Measurements from ENCODE around the gene KLHL2. TPM values are rescaled to one million over a fixed set of nuclear protein-coding genes. Genes with fewer than 3 reads are reported as not detected.
"Not testable (repeated sequence)": the region's sequence is repeated elsewhere in the genome, so short reads cannot be mapped to it uniquely, and the experiment has no call there.

KLHL2 gene
- total and polyA plus RNA-seq, 2 donors (not counting 3 experiments of a cell fraction or from before 2014, with no cell fraction given) = 9.9 to 22.1 TPM

DNA sequence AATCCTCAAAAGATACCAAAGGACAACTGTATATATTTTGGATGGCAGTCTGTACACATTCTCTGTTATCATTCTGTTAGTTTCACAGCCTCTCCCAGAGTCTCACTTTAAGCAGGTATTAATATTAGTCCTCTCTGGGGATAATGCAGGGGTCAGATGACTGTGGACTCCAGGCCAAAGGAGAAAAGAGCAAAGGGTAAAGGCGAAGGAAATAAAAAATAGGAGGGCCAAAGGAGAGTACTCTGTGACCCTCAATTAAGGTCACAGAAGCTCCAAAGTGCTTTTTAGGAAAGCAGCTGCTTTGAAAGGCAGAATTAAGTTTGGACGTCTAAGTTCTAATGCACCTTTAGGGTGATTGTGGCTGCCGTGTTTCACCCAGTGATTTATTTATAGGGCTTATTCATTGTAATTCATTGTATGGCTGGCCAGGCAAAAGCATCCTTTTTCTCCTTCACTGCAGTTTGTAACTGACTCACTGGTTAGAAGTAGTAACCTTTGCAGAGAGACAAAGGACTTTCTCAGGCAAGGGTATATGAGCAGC lies 127.9 kb downstream of the KLHL2 start:
- ChIA-PET CTCF (interaction anchor here (1.0 to 8.8 kb wide), 2 partner anchors 48 to 204 kb away, joined by 3 to 50 read pairs; no protein-coding TSS in a partner anchor), POLR2A (no interaction called here)
- intact Hi-C loops (cut with micrococcal nuclease) = loop anchor here (1.0 kb wide), 1 partner anchor 8 kb away; no protein-coding TSS in a partner anchor
- H3K4me3 ChIP-seq (replicated peaks in 1 of 3; ENCODE audit: insufficient read depth in 1 of 3, low read depth in 1 of 3, low read length in 3 of 3) = no peak overlapping the region
- no peak overlapping the region for H2AFZ ChIP-seq (ENCODE audit: low read depth, low read length)
- dilution Hi-C loops (cut with MboI; ENCODE audit: extremely low pct_ligation_motif_present, low sequenced_read_pairs) = no loop called here
- H3K36me3 ChIP-seq (ENCODE audit: control insufficient read depth in 2 of 2, extremely low read depth in 1 of 2, insufficient read depth in 2 of 2, low read length in 2 of 2) = peaks cover 2 to 35% of the 10 kb centered on the region in 2 experiments
- H3K9ac ChIP-seq (replicated peaks; ENCODE audit: extremely low read depth, insufficient read depth, low read length) = no peak overlapping the region
- peaks cover 76% of the 10 kb centered on the region for H3K79me2 ChIP-seq (ENCODE audit: control insufficient read depth, insufficient read depth, low read length)
- TF ChIP-seq POLR2A (IDR thresholded peaks at IDR 0.05; ENCODE audit: low read depth, low read length) = no peak
- no peak for TF ChIP-seq MAX (IDR thresholded peaks at IDR 0.05; ENCODE audit: insufficient read depth, insufficient read length)
- TF ChIP-seq EZH2 (IDR thresholded peaks at IDR 0.05; ENCODE audit: borderline replicate concordance, low read depth, low read length, severe bottlenecking) = no peak
- no peak for TF ChIP-seq POLR2AphosphoS5 (IDR thresholded peaks at IDR 0.05; ENCODE audit: insufficient read depth, low read depth, low read length)
- no peak for TF ChIP-seq MYC (IDR thresholded peaks at IDR 0.05; ENCODE audit: low read depth, low read length)
- no peaks in the 10 kb centered on the region for H3K9me3 ChIP-seq (replicated peaks; ENCODE audit: control insufficient read depth, insufficient read depth, low read length)
- no peaks in the 10 kb centered on the region for H3K9me1 ChIP-seq (replicated peaks; ENCODE audit: control insufficient read depth, extremely low read depth, insufficient read depth, low read length)
- no peak for FAIRE-seq
- H3K27me3 ChIP-seq (ENCODE audit: control insufficient read depth in 2 of 2, insufficient read depth in 2 of 2, low read length in 2 of 2) = no peaks in the 10 kb centered on the region
- peaks cover 28% of the 10 kb centered on the region for H3K4me1 ChIP-seq (ENCODE audit: control insufficient read depth, extremely low read depth, insufficient read depth, low read length)
- no peak for DNase-seq (ENCODE audit: low read depth, low spot score)
- H3K4me2 ChIP-seq (ENCODE audit: insufficient read depth, low read length) = no peak overlapping the region
- peaks cover 15% of the 10 kb centered on the region for H4K20me1 ChIP-seq (replicated peaks; ENCODE audit: control insufficient read depth, extremely low read depth, insufficient read depth, low read length)
- BruUV-seq (replicated peaks) = no TSS peak
- H3K27ac ChIP-seq (ENCODE audit: insufficient read depth, low read depth, low read length) = no peak overlapping the region

GRCh38 chr4:165336743-165337142 lies 129.4 kb downstream of the KLHL2 start:
- Histone ChIP-seq H3K27me3 (ENCODE audit: control insufficient read depth in 2 of 2, insufficient read depth in 2 of 2, low read length in 2 of 2) (no peaks in the 10 kb centered on the region), H3K79me2 (ENCODE audit: control insufficient read depth, insufficient read depth, low read length) (peaks cover 61% of the 10 kb centered on the region), H3K4me1 (ENCODE audit: control insufficient read depth, extremely low read depth, insufficient read depth, low read length) (peaks cover 13% of the 10 kb centered on the region), H3K9me1 (replicated peaks; ENCODE audit: control insufficient read depth, extremely low read depth, insufficient read depth, low read length) (no peaks in the 10 kb centered on the region), H3K4me2 (ENCODE audit: insufficient read depth, low read length) (no peak overlapping the region), H3K9ac (replicated peaks; ENCODE audit: extremely low read depth, insufficient read depth, low read length) (no peak overlapping the region), H2AFZ (ENCODE audit: low read depth, low read length) (no peak overlapping the region), H4K20me1 (replicated peaks; ENCODE audit: control insufficient read depth, extremely low read depth, insufficient read depth, low read length) (peaks cover 17% of the 10 kb centered on the region), H3K36me3 (ENCODE audit: control insufficient read depth in 2 of 2, extremely low read depth in 1 of 2, insufficient read depth in 2 of 2, low read length in 2 of 2) (peaks cover 2 to 41% of the 10 kb centered on the region in 2 experiments), H3K4me3 (replicated peaks in 1 of 3; ENCODE audit: insufficient read depth in 1 of 3, low read depth in 1 of 3, low read length in 3 of 3) (no peak overlapping the region), H3K27ac (ENCODE audit: insufficient read depth, low read depth, low read length) (no peak overlapping the region), H3K9me3 (replicated peaks; ENCODE audit: control insufficient read depth, insufficient read depth, low read length) (no peaks in the 10 kb centered on the region)
- BruUV-seq (replicated peaks) = no TSS peak
- POLR2A ChIA-PET = no interaction called here
- dilution Hi-C loops (cut with MboI; ENCODE audit: extremely low pct_ligation_motif_present, low sequenced_read_pairs) = no loop called here
- FAIRE-seq (no peak), DNase-seq (ENCODE audit: low read depth, low spot score) (no peak)
- TF ChIP-seq FOS (IDR thresholded peaks at IDR 0.05; ENCODE audit: borderline replicate concordance, insufficient read depth, low read length) (no peak), MAX (IDR thresholded peaks at IDR 0.05; ENCODE audit: insufficient read depth, insufficient read length) (no peak), POLR2A (IDR thresholded peaks at IDR 0.05; ENCODE audit: low read depth, low read length) (no peak)
- CTCF ChIA-PET = interaction anchor here (8.8 kb wide), 1 partner anchor 206 kb away, joined by 50 read pairs; no protein-coding TSS in a partner anchor
- intact Hi-C loops (cut with micrococcal nuclease) = no loop called here

GRCh38 chr4:165342340-165342739 lies 135.0 kb downstream of the KLHL2 start:
- H3K9ac ChIP-seq (replicated peaks; ENCODE audit: extremely low read depth, insufficient read depth, low read length); dilution Hi-C loops (cut with MboI; ENCODE audit: extremely low pct_ligation_motif_present, low sequenced_read_pairs); DNase-seq (ENCODE audit: low read depth, low spot score); H3K79me2 ChIP-seq (ENCODE audit: control insufficient read depth, insufficient read depth, low read length); H3K9me3 ChIP-seq (replicated peaks; ENCODE audit: control insufficient read depth, insufficient read depth, low read length); intact Hi-C loops (cut with micrococcal nuclease); H3K4me3 ChIP-seq (replicated peaks in 1 of 3; ENCODE audit: insufficient read depth in 1 of 3, low read depth in 1 of 3, low read length in 3 of 3); H4K20me1 ChIP-seq (replicated peaks; ENCODE audit: control insufficient read depth, extremely low read depth, insufficient read depth, low read length); H3K4me2 ChIP-seq (ENCODE audit: insufficient read depth, low read length); H3K27ac ChIP-seq (ENCODE audit: insufficient read depth, low read depth, low read length); H3K4me1 ChIP-seq (ENCODE audit: control insufficient read depth, extremely low read depth, insufficient read depth, low read length); H2AFZ ChIP-seq (ENCODE audit: low read depth, low read length); FAIRE-seq; H3K9me1 ChIP-seq (replicated peaks; ENCODE audit: control insufficient read depth, extremely low read depth, insufficient read depth, low read length); H3K27me3 ChIP-seq (ENCODE audit: control insufficient read depth in 2 of 2, insufficient read depth in 2 of 2, low read length in 2 of 2): not testable (repeated sequence)
- ChIA-PET CTCF (interaction anchor here (1.2 to 12.4 kb wide), 7 partner anchors 9 to 229 kb away, joined by 3 to 347 read pairs (median 10); partner anchors contain the start of gene TMEM192), POLR2A (interaction anchor here (0.7 kb wide), 3 partner anchors 22 to 810 kb away, joined by 3 to 6 read pairs (median 3); no protein-coding TSS in a partner anchor)
- peaks cover 2 to 31% of the 10 kb centered on the region in 2 experiments for H3K36me3 ChIP-seq (ENCODE audit: control insufficient read depth in 2 of 2, extremely low read depth in 1 of 2, insufficient read depth in 2 of 2, low read length in 2 of 2)
- BruUV-seq (replicated peaks) = TSS peak; percentile 43

Measured in endothelial cell of umbilical vein (primary cell).